Gastroesophageal sphincter (tissue), 4 donors: Measurements from ENCODE around the gene TRIM59. TPM values are rescaled to one million over a fixed set of nuclear protein-coding genes. Genes with fewer than 3 reads are reported as not detected.
A peak's percentile ranks its signal among the peaks of the same experiment; 100 is the strongest.

ENCODE experiments used
- ATAC-seq: fragments of 150-250 bp; one replicate; pipeline ENCODE4 v1.9.1; 2016; ENCODE audit warnings: mild to moderate bottlenecking, moderate library complexity
- H3K27ac ChIP-seq, 4 donors: fragments of 200-600 bp; sonication (generic) in 3 of 4; 1 replicate in 3 of 4; 2 replicates in 1 of 4; pipeline ENCODE4 v1.5.1; 2016 to 2019
- H3K27me3 ChIP-seq: fragments of 200-600 bp; sonication (generic); one replicate; pipeline ENCODE4 v1.5.1; 2019
- H3K36me3 ChIP-seq, 2 donors: fragments of 200-600 bp; sonication (generic); one replicate each; pipeline ENCODE4 v1.5.1; 2019; ENCODE audit warnings: control low read depth in 1 of 2
- H3K4me1 ChIP-seq, 3 donors: fragments of 200-600 bp; sonication (generic); 1 replicate in 2 of 3; 2 replicates in 1 of 3; pipeline ENCODE4 v1.5.1; 2016 to 2019; ENCODE audit warnings: control low read depth in 2 of 3
- H3K4me3 ChIP-seq, 2 donors: fragments of 200-600 bp; sonication (generic); one replicate each; pipeline ENCODE4 v1.5.1; 2019; ENCODE audit warnings: mild to moderate bottlenecking in 1 of 2, moderate library complexity in 1 of 2
- H3K9me3 ChIP-seq, 3 donors: fragments of 200-600 bp; sonication (generic); one replicate each; pipeline ENCODE4 v1.5.1; 2017 to 2019; ENCODE audit warnings: control low read depth in 2 of 3
- EP300 ChIP-seq: sonication (generic); formaldehyde crosslinking; IDR thresholded peaks from one replicate; pipeline ENCODE4 v1.6.1; 2017; ENCODE audit warnings: antibody characterized with exemption, mild to moderate bottlenecking
- POLR2A ChIP-seq, 2 donors: fragments of 450-650 bp; IDR thresholded peaks; one replicate each; pipeline ENCODE4 v1.6.1; 2017; ENCODE audit warnings: antibody characterized with exemption in 2 of 2, mild to moderate bottlenecking in 2 of 2, moderate library complexity in 1 of 2
- POLR2AphosphoS5 ChIP-seq: sonication (generic); formaldehyde crosslinking; IDR thresholded peaks from one replicate; pipeline ENCODE4 v1.6.1; 2017; ENCODE audit warnings: antibody characterized with exemption
- WGBS, 2 donors: methylation state at CpG; one replicate each; pipeline ENCODE4 v1.1.5; 2018; ENCODE audit warnings: low coverage in 1 of 2; 5-methylcytosine and 5-hydroxymethylcytosine counted together
- total RNA-seq, 4 donors: library from RNA; depleted of rRNA; stranded (reverse); fragments of >200 nt; gene quantifications; one replicate each; pipeline ENCODE4 v1.1.0, GENCODE V29; 2016
- TF ChIP-seq, protein P1 (sequence below), 4 experiments: fragments of 200-600 bp in 2 of 4; fragments of 450-650 bp in 2 of 4; sonication (generic) in 1 of 4; IDR thresholded peaks; one replicate each; pipeline ENCODE4 v1.5.1; 2017 to 2019; ENCODE audit warnings: antibody characterized with exemption in 4 of 4, mild to moderate bottlenecking in 2 of 4, moderate library complexity in 2 of 4

Gene TRIM59
- total RNA-seq, 4 donors from 2014 or later = 2.2 to 3.2 (median 2.5) TPM

DNA sequence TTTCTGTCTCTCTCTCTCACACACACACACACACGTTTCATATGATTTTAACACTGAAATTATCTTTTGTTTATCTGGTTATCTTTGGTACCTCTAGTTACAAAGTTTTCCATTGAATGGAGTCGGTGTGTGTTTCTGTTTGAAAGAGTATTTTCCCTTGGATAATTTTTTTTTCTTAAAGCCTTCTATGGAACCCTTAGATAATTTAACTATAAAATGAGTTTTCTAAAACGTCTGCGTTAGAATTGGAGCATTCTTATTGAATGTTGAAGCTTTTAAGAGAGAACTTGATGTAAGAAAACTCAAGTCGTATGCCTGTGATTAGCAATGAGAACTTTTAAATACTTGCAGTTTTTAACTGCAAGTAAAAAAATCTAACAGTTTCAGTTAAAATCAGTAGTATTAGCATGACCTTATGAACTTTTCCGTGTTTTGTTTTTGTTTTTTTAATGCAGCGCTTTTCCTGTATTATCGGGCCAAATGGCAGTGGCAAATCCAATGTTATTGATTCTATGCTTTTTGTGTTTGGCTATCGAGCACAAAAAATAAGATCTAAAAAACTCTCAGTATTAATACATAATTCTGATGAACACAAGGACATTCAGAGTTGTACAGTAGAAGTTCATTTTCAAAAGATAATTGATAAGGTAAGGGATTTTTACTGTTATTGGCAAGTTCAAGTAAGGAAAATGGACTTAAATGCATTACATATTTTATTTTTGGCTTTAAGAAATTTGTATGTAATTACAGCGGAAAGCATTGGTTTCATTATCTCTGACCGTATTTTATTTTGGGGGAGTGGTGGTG lies 47.2 kb downstream of the TRIM59 start:
- Histone ChIP-seq H3K4me1 (peaks cover 6 to 43% (median 6%) of the 10 kb centered on the region in 3 donors), H3K9me3 (no peaks in the 10 kb centered on the region), H3K4me3 (peak overlapping the region; percentile 18 to 69), H3K27me3 (peaks cover 18% of the 10 kb centered on the region), H3K36me3 (no peaks in the 10 kb centered on the region), H3K27ac (peak overlapping the region in 2 of 4 donors; percentile 84 to 90)
- ATAC-seq = no peak
- TF ChIP-seq POLR2AphosphoS5 (no peak), EP300 (no peak), POLR2A (IDR thresholded peaks at IDR 0.05) (no peak)
- TF ChIP-seq, protein P1, sequence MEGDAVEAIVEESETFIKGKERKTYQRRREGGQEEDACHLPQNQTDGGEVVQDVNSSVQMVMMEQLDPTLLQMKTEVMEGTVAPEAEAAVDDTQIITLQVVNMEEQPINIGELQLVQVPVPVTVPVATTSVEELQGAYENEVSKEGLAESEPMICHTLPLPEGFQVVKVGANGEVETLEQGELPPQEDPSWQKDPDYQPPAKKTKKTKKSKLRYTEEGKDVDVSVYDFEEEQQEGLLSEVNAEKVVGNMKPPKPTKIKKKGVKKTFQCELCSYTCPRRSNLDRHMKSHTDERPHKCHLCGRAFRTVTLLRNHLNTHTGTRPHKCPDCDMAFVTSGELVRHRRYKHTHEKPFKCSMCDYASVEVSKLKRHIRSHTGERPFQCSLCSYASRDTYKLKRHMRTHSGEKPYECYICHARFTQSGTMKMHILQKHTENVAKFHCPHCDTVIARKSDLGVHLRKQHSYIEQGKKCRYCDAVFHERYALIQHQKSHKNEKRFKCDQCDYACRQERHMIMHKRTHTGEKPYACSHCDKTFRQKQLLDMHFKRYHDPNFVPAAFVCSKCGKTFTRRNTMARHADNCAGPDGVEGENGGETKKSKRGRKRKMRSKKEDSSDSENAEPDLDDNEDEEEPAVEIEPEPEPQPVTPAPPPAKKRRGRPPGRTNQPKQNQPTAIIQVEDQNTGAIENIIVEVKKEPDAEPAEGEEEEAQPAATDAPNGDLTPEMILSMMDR (IDR thresholded peaks at IDR 0.05) = no peak
- WGBS, 2 donors = 25 to 30% methylated on average over 11 of the region's 11 CpGs

DNA sequence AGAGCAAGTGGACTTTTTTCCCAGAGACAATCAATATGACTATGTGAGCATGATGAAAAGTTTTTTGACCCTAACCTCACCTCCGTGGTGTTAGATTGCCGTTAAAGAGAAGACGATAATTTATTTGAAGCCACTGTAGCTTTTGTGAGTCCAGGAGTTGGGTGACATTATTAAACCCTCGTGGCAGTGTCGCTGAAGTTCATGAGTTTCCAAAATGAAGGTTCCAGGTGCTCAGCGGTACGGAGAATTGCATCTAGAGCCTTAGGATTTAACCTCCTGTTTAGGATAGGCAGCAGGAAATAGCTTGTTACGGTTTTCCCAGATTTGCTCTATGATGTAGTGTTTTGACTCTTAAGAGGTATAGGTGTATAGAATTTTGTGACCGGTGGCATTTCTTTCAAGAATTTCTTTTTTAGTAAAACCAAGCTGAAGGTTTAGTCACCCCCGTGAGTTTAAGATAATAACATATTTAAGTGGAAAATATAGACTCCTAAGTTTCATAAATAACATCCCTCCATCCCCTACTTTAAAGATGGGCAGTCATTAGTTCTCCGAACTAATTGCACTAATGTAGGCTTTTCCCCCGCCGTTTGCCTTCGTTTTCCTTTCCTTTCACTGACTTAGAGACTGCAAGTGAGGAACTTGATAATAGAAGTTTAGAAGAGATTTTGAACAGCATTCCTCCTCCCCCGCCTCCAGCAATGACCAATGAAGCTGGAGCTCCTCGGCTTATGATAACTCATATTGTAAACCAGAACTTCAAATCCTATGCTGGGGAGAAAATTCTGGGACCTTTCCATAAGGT lies 48.1 kb downstream of the TRIM59 start:
- H3K4me1 ChIP-seq = peaks cover 6 to 43% (median 6%) of the 10 kb centered on the region in 3 donors
- H3K27me3 ChIP-seq = peaks cover 18% of the 10 kb centered on the region
- 6 to 14% methylated on average over 14 to 16 of the region's 16 CpGs for WGBS, 2 donors
- no peak for ATAC-seq
- peak overlapping the region; percentile 69 to 82 for H3K4me3 ChIP-seq
- peak overlapping the region in 3 of 4 donors; percentile 84 to 90 (median 86) for H3K27ac ChIP-seq
- no peaks in the 10 kb centered on the region for H3K36me3 ChIP-seq
- TF ChIP-seq POLR2AphosphoS5 (no peak), EP300 (no peak), POLR2A (IDR thresholded peaks at IDR 0.05) (no peak)
- TF ChIP-seq, protein P1 (IDR thresholded peaks at IDR 0.05) = no peak
- no peaks in the 10 kb centered on the region for H3K9me3 ChIP-seq

DNA sequence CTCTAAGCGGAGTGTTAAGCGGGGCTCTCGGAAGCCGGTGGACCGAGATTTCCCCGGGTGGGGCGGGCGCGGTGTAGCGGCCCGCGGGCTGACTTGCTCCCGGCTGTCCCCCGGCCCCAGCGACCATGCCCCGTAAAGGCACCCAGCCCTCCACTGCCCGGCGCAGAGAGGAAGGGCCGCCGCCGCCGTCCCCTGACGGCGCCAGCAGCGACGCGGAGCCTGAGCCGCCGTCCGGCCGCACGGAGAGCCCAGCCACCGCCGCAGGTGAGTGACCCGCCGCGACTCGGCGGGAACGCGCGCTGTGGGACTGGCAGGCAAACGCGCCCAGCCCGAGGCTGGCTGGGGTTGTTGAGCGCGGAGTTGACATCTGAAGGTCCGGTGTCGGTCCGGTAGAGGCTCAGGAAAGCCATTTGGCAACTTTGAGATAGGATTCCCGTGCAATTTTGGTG lies 48.9 kb downstream of the TRIM59 start:
- peak overlapping the region; percentile 69 to 82 for H3K4me3 ChIP-seq
- TF ChIP-seq POLR2A (IDR thresholded peaks at IDR 0.05) = no peak
- TF ChIP-seq, protein P1 (IDR thresholded peaks at IDR 0.05) = no peak
- no peak for TF ChIP-seq POLR2AphosphoS5
- no peak for TF ChIP-seq EP300
- ATAC-seq = no peak
- peak overlapping the region; percentile 74 to 90 (median 85) for H3K27ac ChIP-seq
- H3K9me3 ChIP-seq = no peaks in the 10 kb centered on the region
- 0% methylated on average over 1 to 4 of the region's 51 CpGs for WGBS, 2 donors
- no peaks in the 10 kb centered on the region for H3K36me3 ChIP-seq
- H3K27me3 ChIP-seq = peaks cover 18% of the 10 kb centered on the region
- peaks cover 6 to 43% (median 6%) of the 10 kb centered on the region in 3 donors for H3K4me1 ChIP-seq

DNA sequence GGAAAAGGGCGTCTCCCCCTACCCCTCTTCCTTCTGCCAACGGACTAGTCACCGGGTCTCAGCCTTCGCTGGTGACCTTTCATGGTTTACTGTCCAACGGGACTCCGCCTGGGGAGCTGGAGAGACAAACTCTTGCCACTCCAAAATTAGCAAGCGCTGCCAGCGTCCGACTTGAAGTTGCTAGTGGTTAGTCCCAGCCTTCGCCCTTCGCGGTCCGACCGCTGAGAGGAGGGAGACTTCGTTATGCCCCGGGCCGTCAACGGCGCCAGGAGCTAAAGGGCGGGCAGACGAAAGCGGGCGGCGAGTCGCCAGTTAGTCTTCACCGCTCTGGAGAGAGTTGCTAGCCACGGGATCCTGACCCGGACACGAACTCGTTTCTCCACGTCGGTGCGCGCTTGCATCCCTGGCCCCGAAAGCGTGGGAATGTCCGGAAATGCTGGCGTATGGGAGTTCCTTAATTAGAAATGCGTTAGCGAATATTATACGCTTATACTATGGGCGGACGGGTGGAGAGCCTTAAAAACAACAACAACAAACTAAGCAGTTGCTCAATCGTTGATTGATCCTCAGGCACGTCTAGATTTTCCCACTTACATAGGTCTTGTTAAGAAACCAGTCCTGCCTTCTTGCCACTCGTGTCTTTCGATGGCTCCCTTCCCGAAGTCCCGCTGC lies 49.4 kb downstream of the TRIM59 start:
- ATAC-seq = no peak
- H3K4me1 ChIP-seq = peaks cover 6 to 43% (median 6%) of the 10 kb centered on the region in 3 donors
- TF ChIP-seq EP300 = no peak

More for the DNA sequence above, 49.4 kb downstream of the TRIM59 start:
- Histone ChIP-seq H3K27me3 (peaks cover 18% of the 10 kb centered on the region), H3K4me3 (peak overlapping the region; percentile 69 to 82), H3K27ac (peak overlapping the region; percentile 74 to 90 (median 85)), H3K36me3 (no peaks in the 10 kb centered on the region), H3K9me3 (no peaks in the 10 kb centered on the region)
- WGBS, 2 donors = 2 to 4% methylated on average over 14 to 18 of the region's 49 CpGs
